Right lobe of liver (tissue), 6 donors: ENCODE measurements around the gene DNAJB8. TPM values are rescaled to one million over a fixed set of nuclear protein-coding genes. Genes with fewer than 3 reads are reported as not detected.

Experiments
- ATAC-seq, 4 donors: fragments of 200-7000 bp; cut with Tn5 transposase; one replicate each; pipeline ENCODE4 v1.9.1; 2020; ENCODE audit warnings: mild to moderate bottlenecking in 4 of 4, moderate library complexity in 4 of 4
- DNase-seq, 3 donors: peaks; one replicate each; pipeline ENCODE4 v3.0.0-alpha.2; 2020
- H3K27ac ChIP-seq, 3 donors: fragments of 200-600 bp; one replicate each; pipeline ENCODE4 v1.8.0; 2022
- H3K27me3 ChIP-seq, 2 donors: fragments of 200-600 bp; one replicate each; pipeline ENCODE4 v1.8.0; 2022
- H3K36me3 ChIP-seq, 4 donors: fragments of 200-600 bp; sonication (generic) in 1 of 4; one replicate each; pipeline versions ENCODE4 v1.5.1 to v1.8.0; 2017 to 2022; ENCODE audit warnings: control low read depth in 1 of 4
- H3K4me1 ChIP-seq, 4 donors: fragments of 200-600 bp; sonication (generic) in 1 of 4; one replicate each; pipeline versions ENCODE4 v1.5.1 to v1.8.0; 2017 to 2022; ENCODE audit warnings: control low read depth in 1 of 4
- H3K4me3 ChIP-seq, 3 donors: fragments of 200-600 bp; one replicate each; pipeline ENCODE4 v1.8.0; 2022
- H3K9me3 ChIP-seq, 4 donors: fragments of 200-600 bp; sonication (generic) in 1 of 4; one replicate each; pipeline versions ENCODE4 v1.5.1 to v1.8.0; 2017 to 2022; ENCODE audit warnings: control low read depth in 1 of 4
- POLR2A ChIP-seq: fragments of 450-650 bp; IDR thresholded peaks from one replicate; pipeline ENCODE4 v1.6.1; 2017; ENCODE audit warnings: antibody characterized with exemption, mild to moderate bottlenecking
- WGBS: methylation state at CpG from one replicate; pipeline ENCODE4 v1.1.6; 2018; ENCODE audit warnings: low coverage, low lambda C conversion rate; ENCODE audit not compliant: insufficient coverage; ENCODE audit errors: missing lambda C conversion rate; 5-methylcytosine and 5-hydroxymethylcytosine counted together
- intact Hi-C, 2 donors: fragments of 100-400 bp; cut with DNase I; formaldehyde crosslinking; loops; one replicate each; pipeline versions ENCODE4 v1.11.2 to v1.14.1; 2022
- total RNA-seq, 6 experiments: library from RNA; depleted of rRNA in 2 of 6; stranded (reverse); fragments of >200 nt in 2 of 6; fragmentation: NEBNext Ultra II Directional in 3 of 6; extraction: Animal tissue kit (Norgen Biotek cat#: 25700) in 3 of 6; gene quantifications; one replicate each; pipeline versions ENCODE4 v1.1.0 to v1.2.4, GENCODE V29; 2016 to 2023
- TF ChIP-seq, protein P1 (sequence below), 4 donors: fragments of 200-600 bp in 3 of 4; fragments of 450-650 bp in 1 of 4; IDR thresholded peaks; one replicate each; pipeline versions ENCODE4 v1.5.1 to v1.8.0; 2016 to 2022; ENCODE audit warnings: antibody characterized with exemption in 4 of 4, mild to moderate bottlenecking in 2 of 4
- donor health status: DM: no; HTN: yes; CAD: no.
- donor health status: DM: no; HTN: no; CAD: no.
- donor health status: DM: no; HTN: no; CAD: no.
- donor health status: DM: no; HTN: yes; CAD: no.
- donor health status: DM: no; HTN: yes; CAD: no.

Gene DNAJB8
- total RNA-seq, 6 experiments from 2014 or later, result not detected

DNA sequence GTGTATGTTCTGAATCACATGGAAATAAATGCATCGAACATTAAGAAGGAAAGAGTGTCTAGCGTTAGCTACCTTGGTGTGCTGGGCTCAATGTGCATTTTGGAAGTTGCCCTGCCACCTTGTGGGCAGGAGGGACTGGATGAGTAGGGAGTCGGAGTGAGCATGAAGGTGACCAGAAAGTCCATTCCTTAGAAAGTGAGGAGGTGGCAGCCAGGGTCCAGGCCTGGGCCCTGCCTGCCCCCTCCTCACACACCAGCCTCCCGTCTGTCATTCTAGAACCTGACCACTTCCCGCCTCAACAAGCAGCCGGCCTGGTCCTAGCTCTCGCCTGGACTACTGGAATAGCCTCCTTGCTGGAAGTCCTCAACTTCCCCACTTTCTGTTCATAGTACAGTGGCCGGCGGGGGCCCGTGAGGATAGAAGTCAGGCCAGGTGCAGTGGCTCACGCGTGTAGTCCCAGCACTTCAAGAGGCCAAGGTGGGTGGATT lies 36.5 kb upstream of the DNAJB8 start:
- Histone ChIP-seq H3K36me3 (no peaks in the 10 kb centered on the region), H3K27me3 (peaks cover 0 to 2% of the 10 kb centered on the region in 2 donors), H3K9me3 (no peaks in the 10 kb centered on the region), H3K4me1 (no peaks in the 10 kb centered on the region), H3K4me3 (no peak overlapping the region), H3K27ac (no peak overlapping the region)
- DNase-seq (peak in 1 of 3 donors; percentile 45), ATAC-seq (peak; percentile 39 to 61 (median 48))
- 77% methylated on average over 7 of the region's 12 CpGs for WGBS
- TF ChIP-seq POLR2A, result no peak
- TF ChIP-seq, protein P1, sequence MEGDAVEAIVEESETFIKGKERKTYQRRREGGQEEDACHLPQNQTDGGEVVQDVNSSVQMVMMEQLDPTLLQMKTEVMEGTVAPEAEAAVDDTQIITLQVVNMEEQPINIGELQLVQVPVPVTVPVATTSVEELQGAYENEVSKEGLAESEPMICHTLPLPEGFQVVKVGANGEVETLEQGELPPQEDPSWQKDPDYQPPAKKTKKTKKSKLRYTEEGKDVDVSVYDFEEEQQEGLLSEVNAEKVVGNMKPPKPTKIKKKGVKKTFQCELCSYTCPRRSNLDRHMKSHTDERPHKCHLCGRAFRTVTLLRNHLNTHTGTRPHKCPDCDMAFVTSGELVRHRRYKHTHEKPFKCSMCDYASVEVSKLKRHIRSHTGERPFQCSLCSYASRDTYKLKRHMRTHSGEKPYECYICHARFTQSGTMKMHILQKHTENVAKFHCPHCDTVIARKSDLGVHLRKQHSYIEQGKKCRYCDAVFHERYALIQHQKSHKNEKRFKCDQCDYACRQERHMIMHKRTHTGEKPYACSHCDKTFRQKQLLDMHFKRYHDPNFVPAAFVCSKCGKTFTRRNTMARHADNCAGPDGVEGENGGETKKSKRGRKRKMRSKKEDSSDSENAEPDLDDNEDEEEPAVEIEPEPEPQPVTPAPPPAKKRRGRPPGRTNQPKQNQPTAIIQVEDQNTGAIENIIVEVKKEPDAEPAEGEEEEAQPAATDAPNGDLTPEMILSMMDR (IDR thresholded peaks at IDR 0.05), result peak in 3 of 4 donors; percentile 11 to 38 (median 23)
- intact Hi-C loops, result no loop called here

DNA sequence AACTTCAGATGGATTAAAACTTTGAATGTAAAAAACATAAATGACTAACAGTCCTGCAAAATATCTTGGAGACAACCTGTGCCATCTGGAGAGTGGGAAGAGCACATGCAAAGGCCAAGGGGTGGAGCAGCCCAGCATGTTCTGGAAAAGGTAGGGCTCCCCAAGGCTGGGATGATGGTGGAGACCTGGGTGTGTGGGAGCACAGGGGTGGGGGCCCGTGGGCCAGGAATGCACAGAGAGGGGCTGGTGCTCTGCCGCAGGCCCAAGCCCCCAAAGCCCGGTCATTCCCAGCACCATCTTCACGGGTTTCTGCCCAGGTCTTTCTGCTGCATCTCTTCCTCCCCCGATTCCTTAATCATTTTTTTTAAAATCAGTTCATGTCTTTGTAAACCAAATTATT lies 36.0 kb upstream of the DNAJB8 start:
- intact Hi-C loops, result no loop called here
- ATAC-seq, result no peak
- Histone ChIP-seq H3K9me3 (no peaks in the 10 kb centered on the region), H3K27me3 (peaks cover 0 to 2% of the 10 kb centered on the region in 2 donors), H3K4me3 (no peak overlapping the region), H3K4me1 (no peaks in the 10 kb centered on the region), H3K27ac (no peak overlapping the region), H3K36me3 (no peaks in the 10 kb centered on the region)
- peak in 1 of 3 donors; percentile 31 for DNase-seq
- 100% methylated on average over 2 of the region's 5 CpGs for WGBS
- TF ChIP-seq, protein P1 (IDR thresholded peaks at IDR 0.05), result no peak
- TF ChIP-seq POLR2A, result no peak

DNA sequence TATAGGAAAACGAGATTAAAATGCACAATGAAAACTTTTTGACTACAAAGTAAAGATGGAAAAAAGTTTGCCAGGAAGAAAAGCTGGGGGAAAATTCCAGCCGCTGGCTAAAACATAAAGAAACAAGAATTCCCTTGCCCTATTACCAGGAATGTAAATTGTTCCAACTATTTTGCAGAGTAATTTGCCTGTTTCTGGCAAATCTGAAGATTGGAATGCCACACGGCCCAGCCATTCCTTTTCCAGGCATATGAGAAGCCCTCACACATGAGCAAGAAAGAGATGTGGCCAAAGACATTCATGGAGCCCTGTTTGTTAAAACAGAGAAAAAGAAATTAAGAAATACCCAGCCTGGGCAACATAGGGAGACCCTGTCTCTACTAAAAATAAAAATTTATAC lies 34.7 kb upstream of the DNAJB8 start:
- no peak for TF ChIP-seq POLR2A
- TF ChIP-seq, protein P1 (IDR thresholded peaks at IDR 0.05), result no peak
- no peak for DNase-seq
- WGBS, result 68% methylated on average over 3 of the region's 3 CpGs
- intact Hi-C loops, result no loop called here
- no peaks in the 10 kb centered on the region for H3K36me3 ChIP-seq
- peaks cover 0 to 11% (median 5%) of the 10 kb centered on the region in 4 donors for H3K4me1 ChIP-seq
- no peak overlapping the region for H3K4me3 ChIP-seq
- H3K27me3 ChIP-seq, result peaks cover 0 to 14% of the 10 kb centered on the region in 2 donors
- no peak overlapping the region for H3K27ac ChIP-seq
- ATAC-seq, result no peak
- no peaks in the 10 kb centered on the region for H3K9me3 ChIP-seq

DNA sequence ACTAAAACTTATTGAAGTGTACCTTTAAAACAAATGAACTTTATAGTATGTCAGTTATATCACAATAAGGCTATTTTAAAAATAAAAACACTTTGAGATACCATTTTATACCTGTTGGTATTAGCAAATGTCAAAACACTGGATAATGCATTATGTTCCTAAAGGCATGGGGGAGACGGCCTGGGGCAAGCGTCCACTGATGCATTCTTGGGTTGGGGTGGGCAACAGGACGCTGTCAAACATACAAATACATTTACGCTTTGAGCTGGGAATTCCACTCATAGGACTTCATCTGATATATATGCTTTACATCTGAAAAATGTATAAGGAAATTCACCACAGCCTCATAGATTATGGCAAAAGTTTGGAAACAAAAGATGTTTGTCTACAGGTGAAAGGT lies 33.9 kb upstream of the DNAJB8 start:
- no peaks in the 10 kb centered on the region for H3K36me3 ChIP-seq
- H3K27me3 ChIP-seq, result peaks cover 0 to 18% of the 10 kb centered on the region in 2 donors
- TF ChIP-seq, protein P1 (IDR thresholded peaks at IDR 0.05), result no peak
- TF ChIP-seq POLR2A, result no peak
- intact Hi-C loops, result no loop called here
- no peak overlapping the region for H3K4me3 ChIP-seq
- 77% methylated on average over 4 of the region's 4 CpGs for WGBS
- H3K4me1 ChIP-seq, result peaks cover 0 to 12% (median 5%) of the 10 kb centered on the region in 4 donors
- H3K9me3 ChIP-seq, result no peaks in the 10 kb centered on the region
- DNase-seq (peak in 1 of 3 donors; percentile 3), ATAC-seq (no peak)
- no peak overlapping the region for H3K27ac ChIP-seq
